ENCODE results near the gene TDRD1.

Gene TDRD1

GRCh38 chr10:114181971-114182370 lies 2.8 kb downstream of the TDRD1 start:
- DNase-seq (ENCODE audit: low read depth): no peak
- no peak for TF ChIP-seq CTCF (conservative IDR thresholded peaks at IDR 0.05; ENCODE audit: control insufficient read depth, insufficient read depth, low read depth, low read length)

GRCh38 chr10:114183563-114183962 lies 4.4 kb downstream of the TDRD1 start:
- DNase-seq (ENCODE audit: low read depth): no peak
- TF ChIP-seq CTCF (conservative IDR thresholded peaks at IDR 0.05; ENCODE audit: control insufficient read depth, insufficient read depth, low read depth, low read length): no peak
- H3K4me3 ChIP-seq (ENCODE audit: control insufficient read depth, low read depth, low read length): no peak overlapping the region

More at GRCh38 chr10:114181971-114182370, 2.8 kb downstream of the TDRD1 start:
- H3K4me3 ChIP-seq (ENCODE audit: control insufficient read depth, low read depth, low read length): no peak overlapping the region

DNA sequence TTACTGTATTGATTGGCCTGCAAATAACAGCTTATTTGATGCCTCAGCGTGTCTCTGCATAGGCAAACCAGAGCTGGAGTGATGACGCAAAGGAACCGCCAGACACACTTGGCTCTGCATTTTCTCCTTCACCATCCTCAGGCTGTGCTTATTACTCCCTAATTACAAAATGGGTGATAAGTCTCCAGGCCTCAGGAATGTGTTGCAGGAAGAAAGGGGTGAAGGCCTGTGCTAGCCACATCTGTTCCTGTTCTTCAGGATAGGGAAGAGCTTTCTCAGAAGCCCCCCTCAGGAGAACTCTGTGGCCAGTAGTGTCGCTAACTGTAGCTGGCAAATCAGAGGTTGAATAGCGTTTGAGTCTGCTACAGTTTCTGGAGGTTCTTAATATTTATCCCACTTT lies 5.1 kb downstream of the TDRD1 start:
- H3K4me3 ChIP-seq (ENCODE audit: control insufficient read depth, low read depth, low read length): no peak overlapping the region
- no peak for DNase-seq (ENCODE audit: low read depth)
- TF ChIP-seq CTCF (conservative IDR thresholded peaks at IDR 0.05; ENCODE audit: control insufficient read depth, insufficient read depth, low read depth, low read length): no peak

- DNase-seq (ENCODE audit: low read depth): no peak
- no peak for TF ChIP-seq CTCF (conservative IDR thresholded peaks at IDR 0.05; ENCODE audit: control insufficient read depth, insufficient read depth, low read depth, low read length)
Measured at GRCh38 chr10:114188001-114188400, 8.8 kb downstream of the TDRD1 start.

DNA sequence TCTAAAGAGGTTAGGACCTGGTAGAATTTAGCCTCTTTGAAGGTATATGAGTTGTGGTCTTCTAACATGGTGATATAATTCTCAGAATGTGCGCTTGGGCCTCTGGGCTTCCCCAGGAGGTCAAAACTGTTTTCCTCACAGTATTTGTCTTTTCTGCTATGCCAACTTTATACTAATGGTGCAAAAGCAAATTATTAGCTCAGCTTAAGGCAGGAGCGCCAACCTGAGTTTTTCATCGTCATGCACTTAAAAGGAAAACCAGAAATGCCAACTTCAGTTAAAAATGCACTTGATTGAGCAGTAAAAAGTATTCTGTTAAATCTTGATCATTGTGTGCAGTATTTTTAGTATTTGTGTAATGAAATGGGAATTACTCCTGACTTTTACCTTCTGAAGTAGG lies 9.7 kb downstream of the TDRD1 start:
- no peak overlapping the region for H3K4me3 ChIP-seq (ENCODE audit: control insufficient read depth, low read depth, low read length)
- no peak for DNase-seq (ENCODE audit: low read depth)
- no peak for TF ChIP-seq CTCF (conservative IDR thresholded peaks at IDR 0.05; ENCODE audit: control insufficient read depth, insufficient read depth, low read depth, low read length)

More at GRCh38 chr10:114188001-114188400, 8.8 kb downstream of the TDRD1 start:
- no peak overlapping the region for H3K4me3 ChIP-seq (ENCODE audit: control insufficient read depth, low read depth, low read length)

- no peak overlapping the region for H3K4me3 ChIP-seq (ENCODE audit: control insufficient read depth, low read depth, low read length)
- no peak for TF ChIP-seq CTCF (conservative IDR thresholded peaks at IDR 0.05; ENCODE audit: control insufficient read depth, insufficient read depth, low read depth, low read length)
- no peak for DNase-seq (ENCODE audit: low read depth)
Measured at GRCh38 chr10:114189700-114190099, 10.5 kb downstream of the TDRD1 start.

- TF ChIP-seq CTCF (conservative IDR thresholded peaks at IDR 0.05; ENCODE audit: control insufficient read depth, insufficient read depth, low read depth, low read length): no peak
- DNase-seq (ENCODE audit: low read depth): no peak
- no peak overlapping the region for H3K4me3 ChIP-seq (ENCODE audit: control insufficient read depth, low read depth, low read length)
Measured at GRCh38 chr10:114195079-114195478, 15.9 kb downstream of the TDRD1 start.
